HK-2 (cell line): ENCODE measurements around the gene ZFR2.
A peak's percentile ranks its signal among the peaks of the same experiment; 100 is the strongest.

Source experiments
- DNase-seq: peaks from one replicate; pipeline ENCODE4 v3.0.0-alpha.2; 2018; ENCODE audit not compliant: unreplicated experiment

ZFR2 gene

DNA sequence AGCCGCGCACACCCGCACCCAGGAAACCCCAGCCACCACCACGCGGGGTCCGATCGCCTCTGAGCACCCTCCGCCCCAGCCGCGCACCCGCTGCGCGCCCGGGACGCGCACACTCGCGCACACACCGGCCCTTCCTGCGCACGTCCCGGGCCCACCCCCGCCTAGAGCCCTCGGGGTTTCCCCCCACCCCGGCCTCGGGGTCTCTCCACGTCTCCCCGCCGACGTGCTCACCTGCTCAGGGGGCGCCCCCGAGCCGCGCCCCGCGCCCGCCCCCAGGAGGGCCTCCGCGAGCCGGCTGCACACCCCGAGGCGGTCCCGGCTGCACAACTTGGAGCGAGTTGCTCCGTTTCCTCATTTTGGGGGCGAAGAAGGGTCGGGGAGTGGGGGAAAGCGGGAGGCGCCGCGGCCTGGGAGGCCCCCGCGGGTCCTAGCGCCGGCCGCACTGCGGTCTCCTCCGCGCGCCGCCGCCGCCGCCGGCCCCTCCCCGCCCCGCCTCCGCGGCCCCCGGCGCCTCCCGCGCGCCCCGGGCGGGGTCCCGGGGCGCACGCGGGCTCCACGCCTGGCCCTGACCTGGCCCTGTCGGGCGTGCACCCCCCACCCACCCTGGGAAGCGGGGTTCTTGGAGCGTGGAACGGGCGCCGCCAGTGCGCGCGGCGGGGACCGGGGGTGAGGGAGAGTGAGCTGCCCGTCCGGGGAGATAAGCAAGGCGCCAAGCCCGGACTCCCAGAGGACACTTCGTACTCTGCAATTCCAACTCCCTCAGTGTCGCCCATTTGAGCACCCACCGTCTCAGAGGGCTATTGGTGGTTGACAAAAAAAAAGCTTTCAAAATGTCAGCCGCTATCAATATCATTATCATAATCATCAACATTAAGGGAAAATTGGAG, 82.7 kb downstream of the ZFR2 start, which contains the start of gene MATK:
TSS of gene MATK (minus strand) at position 444 of the 887 bp plus-strand sequence. CDS start 1,246 bp downstream, outside the sequence.
- no peak for DNase-seq

DNA sequence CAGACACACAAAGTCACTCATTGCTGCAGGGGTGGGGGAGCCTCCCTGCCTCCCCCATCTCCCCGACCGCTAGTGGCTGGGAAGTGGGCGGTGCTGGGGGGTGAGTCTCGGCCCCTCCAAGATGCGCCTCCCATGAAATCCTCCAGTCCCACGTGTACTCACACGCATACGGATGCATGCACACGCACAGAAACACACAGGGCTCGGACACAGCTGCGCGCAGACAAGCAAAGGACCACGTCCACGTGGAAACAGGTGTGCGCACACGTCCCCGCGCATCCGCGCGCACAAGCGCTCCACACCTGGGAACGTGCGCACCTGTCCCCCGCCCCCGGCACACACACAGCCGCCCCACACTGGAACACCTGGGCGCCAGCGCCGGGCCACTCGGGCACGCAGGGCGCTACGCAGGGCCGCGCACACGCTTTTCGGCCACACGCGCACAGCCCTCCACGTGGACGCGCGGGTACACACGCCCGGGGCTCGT, 83.3 kb downstream of the ZFR2 start:
- no peak for DNase-seq

- DNase-seq: peak; percentile 70
Measured at GRCh38 chr19:3784607-3785450, 84.0 kb downstream of the ZFR2 start.

DNA sequence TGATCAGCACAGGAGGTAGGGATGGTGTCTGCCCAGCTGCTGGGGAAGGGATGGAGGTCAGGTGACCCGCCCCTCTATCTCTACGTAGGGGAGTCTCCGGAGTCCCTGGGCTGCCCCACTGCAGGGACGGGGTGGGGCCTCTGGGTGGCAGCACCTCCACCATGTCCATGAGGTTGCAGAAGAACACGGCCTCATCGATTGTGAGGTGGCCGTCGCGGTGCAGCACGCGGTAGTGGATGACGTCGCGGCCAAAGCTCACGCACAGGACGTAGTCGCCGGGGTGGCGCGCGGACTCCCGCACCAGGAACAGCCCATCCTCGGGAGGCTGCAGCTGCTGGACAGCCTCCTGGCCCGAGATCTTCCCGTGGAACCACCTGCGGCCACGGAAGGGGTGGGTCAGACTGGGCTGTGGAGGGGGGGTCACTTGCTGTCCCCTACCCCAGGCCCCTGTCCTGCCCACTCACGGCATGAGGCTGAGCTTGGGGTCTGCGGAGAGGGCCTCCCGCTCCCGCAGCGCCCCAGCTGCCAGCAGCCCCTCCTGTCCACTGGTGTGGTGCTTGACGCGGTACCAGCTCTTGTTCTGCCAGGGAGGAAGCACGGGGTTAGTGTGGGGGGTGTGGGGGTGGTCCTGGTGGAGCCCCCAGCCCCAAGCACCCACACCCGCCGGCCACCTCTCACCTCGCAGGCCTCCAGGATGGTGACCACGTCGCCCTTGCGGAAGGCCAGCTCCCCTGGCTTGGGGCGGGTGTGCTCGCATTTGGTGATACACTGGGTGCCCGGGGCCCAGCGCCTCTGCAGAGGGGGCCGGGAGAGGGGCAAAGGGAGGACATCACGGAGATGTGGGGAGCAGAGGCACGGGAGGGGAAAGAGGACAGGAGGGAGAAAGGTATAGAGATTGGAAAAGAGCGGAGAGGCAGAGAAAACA, 84.9 kb downstream of the ZFR2 start:
- DNase-seq: no peak

GRCh38 chr19:3782903-3783302, 85.9 kb downstream of the ZFR2 start:
- no peak for DNase-seq

- DNase-seq: no peak
Measured at GRCh38 chr19:3782330-3782729, 86.5 kb downstream of the ZFR2 start.

DNA sequence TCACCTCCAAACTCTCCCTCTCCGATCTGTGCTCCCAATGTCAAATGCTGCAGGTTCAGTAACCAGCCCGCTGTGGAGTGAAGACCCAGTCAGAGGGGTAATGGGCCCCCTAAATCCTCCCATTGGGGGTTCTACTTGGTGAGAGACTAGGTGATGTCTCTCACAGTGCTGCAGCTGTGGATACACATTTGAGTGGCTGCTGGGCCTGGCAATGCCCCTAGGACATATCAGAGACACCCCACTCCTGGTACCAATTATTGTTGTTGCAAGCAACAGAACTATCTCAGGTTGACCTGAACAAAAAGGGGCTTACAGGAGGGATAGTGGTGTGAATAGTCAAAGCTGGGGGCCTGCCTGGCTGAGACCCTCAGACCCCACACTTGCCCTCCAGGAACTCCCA, 87.2 kb downstream of the ZFR2 start:
- DNase-seq: no peak

- no peak for DNase-seq
Measured at GRCh38 chr19:3780786-3781304, 88.0 kb downstream of the ZFR2 start.

- no peak for DNase-seq
Measured at GRCh38 chr19:3778899-3779723, 89.7 kb downstream of the ZFR2 start.

- no peak for DNase-seq
Measured at GRCh38 chr19:3778104-3778867, 90.6 kb downstream of the ZFR2 start.

GRCh38 chr19:3776479-3777040, 92.3 kb downstream of the ZFR2 start:
- DNase-seq: no peak

DNA sequence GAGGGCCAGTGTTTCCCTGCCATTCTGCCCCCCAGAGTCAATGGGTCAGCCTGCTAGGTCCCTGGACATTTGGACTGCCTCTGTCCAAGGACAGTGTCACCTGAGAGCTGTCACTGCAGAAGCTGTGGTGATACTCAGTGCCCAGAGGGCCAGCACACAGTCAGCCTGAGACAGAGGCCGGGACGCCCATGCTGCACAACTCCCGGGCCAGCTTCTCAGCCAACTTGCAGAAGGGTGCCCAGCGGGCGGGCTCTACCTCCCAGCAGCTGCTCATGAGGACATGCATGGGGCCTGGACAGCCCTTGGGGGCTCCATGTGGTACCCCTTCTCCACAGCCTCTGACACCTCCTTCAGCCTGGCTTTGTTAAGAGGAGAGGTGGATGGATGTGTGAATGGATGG, 93.0 kb downstream of the ZFR2 start:
- DNase-seq: no peak

DNA sequence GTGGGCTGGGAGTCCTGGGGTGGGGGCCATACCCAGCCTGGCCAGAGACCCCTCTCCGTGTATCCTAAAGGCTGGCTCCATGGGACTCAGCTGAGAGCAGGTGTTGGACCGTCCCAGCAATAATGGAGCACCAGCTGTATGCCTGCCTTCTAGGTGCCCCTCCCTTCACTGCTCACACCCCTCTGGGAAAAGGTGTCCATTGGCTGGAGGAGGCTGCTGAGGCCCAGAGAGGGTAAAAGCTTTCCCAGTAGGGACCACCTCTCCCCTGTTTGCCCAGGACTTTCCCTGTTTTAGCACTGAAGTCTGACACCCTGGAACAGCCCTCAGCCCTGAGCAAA, 93.5 kb downstream of the ZFR2 start:
- no peak for DNase-seq

- no peak for DNase-seq
Measured at GRCh38 chr19:3774621-3775373, 94.0 kb downstream of the ZFR2 start.

DNA sequence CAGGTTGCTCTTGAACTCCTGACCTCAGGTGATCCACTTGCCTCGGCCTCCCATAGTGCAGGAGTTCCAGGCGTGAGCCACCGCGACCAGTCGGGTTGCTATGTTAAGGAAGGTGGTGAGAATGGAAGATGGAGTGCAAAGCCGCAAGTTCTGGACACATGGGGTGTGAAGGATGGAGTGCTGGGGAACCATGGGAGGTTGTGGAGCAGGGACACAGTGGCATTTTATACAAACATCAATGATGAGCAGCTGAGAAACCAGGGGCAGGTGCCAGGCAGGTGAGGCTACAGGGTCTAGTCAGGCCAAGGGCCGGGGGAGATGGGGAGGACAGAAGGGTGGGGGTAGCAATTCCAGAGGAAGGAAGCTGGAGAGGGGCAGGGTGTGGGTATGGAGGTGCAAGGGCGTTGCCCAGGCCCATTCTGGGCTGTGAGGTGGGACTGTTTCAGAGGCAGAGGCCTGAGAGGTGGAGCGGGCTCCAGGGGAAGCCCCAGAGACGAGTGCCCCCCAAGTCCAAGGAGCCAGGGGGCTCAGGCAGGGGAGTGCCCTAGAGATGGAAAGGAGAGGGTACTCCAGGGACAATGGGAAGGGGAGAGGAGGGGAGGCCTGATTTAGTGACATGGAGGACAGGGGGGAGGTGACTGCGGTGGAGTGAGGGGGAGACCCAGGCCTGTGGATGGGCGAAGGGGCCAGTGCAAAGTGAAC, 94.9 kb downstream of the ZFR2 start:
- DNase-seq: no peak

- no peak for DNase-seq
Measured at GRCh38 chr19:3771906-3772455, 96.9 kb downstream of the ZFR2 start, which contains the start of gene RAX2. TSS of gene RAX2 (minus strand) at chr19:3772228. CDS start at chr19:3771742, 486 bp downstream.
